ENCODE results near the gene AGTRAP. TPM values are rescaled to one million over a fixed set of nuclear protein-coding genes. Genes with fewer than 3 reads are reported as not detected.
A peak's percentile ranks its signal among the peaks of the same experiment; 100 is the strongest.

Gene AGTRAP
- total and polyA plus RNA-seq, 9 of the 15 experiments (the other 6 are each of a cell fraction or from before 2014, with no cell fraction given): 26.8 to 105 (median 57.5) TPM

GRCh38 chr1:11731691-11732283 is 4.1 kb upstream of the AGTRAP start (continued):
- peak in 1 of 2 experiments; percentile 93; a peak in 2 of 4 replicates for TF ChIP-seq ZNF318 (IDR thresholded peaks at IDR 0.05; ENCODE audit: borderline replicate concordance in 1 of 2, low read depth in 1 of 2)
- TF ChIP-seq EP300 (IDR thresholded peaks at IDR 0.05; ENCODE audit: low read length): no peak
- TF ChIP-seq ERF (CRISPR knock-in tag; IDR thresholded peaks at IDR 0.05): no peak
- no peak for TF ChIP-seq ARID4B (CRISPR knock-in tag; IDR thresholded peaks at IDR 0.05)
- no peak for TF ChIP-seq XRCC3 (IDR thresholded peaks at IDR 0.05)
- no peak for TF ChIP-seq KLF1 (tag; IDR thresholded peaks at IDR 0.05)
- TF ChIP-seq ZNF24 (IDR thresholded peaks at IDR 0.05): no peak
- no peak for TF ChIP-seq ZNF639 (CRISPR knock-in tag; conservative IDR thresholded peaks at IDR 0.05 in 1 of 2, IDR thresholded peaks at IDR 0.05 in 1 of 2)
- no peak for TF ChIP-seq ZNF699 (CRISPR knock-in tag; IDR thresholded peaks at IDR 0.05; ENCODE audit: insufficient replicate concordance)
- no peak for TF ChIP-seq HCFC1 (IDR thresholded peaks at IDR 0.05; ENCODE audit: low read depth, low read length)
